ENCODE measurements around the gene PCED1B.
A peak's percentile ranks its signal among the peaks of the same experiment; 100 is the strongest.

The PCED1B gene

DNA sequence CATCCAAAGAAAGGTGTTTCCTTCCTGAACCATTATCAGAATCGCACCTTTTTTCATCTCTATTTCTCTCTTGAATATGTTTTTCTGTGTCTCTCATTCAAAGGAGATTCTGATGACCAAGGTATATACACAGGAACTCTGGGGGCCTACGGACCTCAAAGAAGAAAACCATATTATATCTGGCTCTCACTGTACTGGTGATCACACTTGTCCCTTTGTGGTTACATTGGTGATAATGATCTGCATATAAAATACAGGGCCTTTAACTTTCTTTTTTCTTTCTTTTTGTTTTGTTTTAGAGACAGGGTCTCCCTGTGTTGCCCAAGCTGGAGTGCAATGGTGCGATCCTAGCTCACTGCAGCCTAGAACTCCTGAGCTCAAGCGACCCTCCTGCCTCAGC is 185.5 kb downstream of the PCED1B start:
- Histone ChIP-seq H2BK120ac (ENCODE audit: low read depth, low read length) (no peak overlapping the region), H3K27ac (ENCODE audit: low read depth, low read length) (no peak overlapping the region), H4K8ac (ENCODE audit: low read depth, low read length) (no peak overlapping the region), H3K79me1 (ENCODE audit: low read length) (no peaks in the 10 kb centered on the region), H2BK15ac (replicated peaks; ENCODE audit: low read depth) (no peak overlapping the region), H3K9ac (ENCODE audit: low read length) (no peak overlapping the region), H3K18ac (ENCODE audit: low read length) (no peak overlapping the region), H3K27me3 (ENCODE audit: insufficient read depth, low read length, poor library complexity) (no peaks in the 10 kb centered on the region), H3K36me3 (ENCODE audit: control insufficient read depth, insufficient read depth, low read length) (no peaks in the 10 kb centered on the region), H3K4me3 (ENCODE audit: low read length) (no peak overlapping the region), H3K23ac (ENCODE audit: low read length) (no peak overlapping the region), H2AK5ac (ENCODE audit: low read length) (no peak overlapping the region), H4K5ac (ENCODE audit: low read length) (no peak overlapping the region), H3K56ac (ENCODE audit: low read length) (no peak overlapping the region), H2BK5ac (ENCODE audit: low read length) (no peak overlapping the region), H3K79me2 (ENCODE audit: control insufficient read depth, insufficient read depth, low read length) (no peaks in the 10 kb centered on the region), H3K4me1 (ENCODE audit: control insufficient read depth, low read depth, low read length) (peaks cover 3% of the 10 kb centered on the region), H3K4me2 (ENCODE audit: low read length) (no peak overlapping the region), H3K4ac (ENCODE audit: low read depth, low read length) (no peak overlapping the region)
- WGBS (ENCODE audit: extremely low coverage, insufficient coverage, low lambda C conversion rate): no CpG with 5 or more reads among the region's 4 CpGs
- DNase-seq: no peak

GRCh38 chr12:47265391-47265790 is 186.0 kb downstream of the PCED1B start:
- Histone ChIP-seq H3K23ac (ENCODE audit: low read length) (no peak overlapping the region), H3K4me2 (ENCODE audit: low read length) (no peak overlapping the region), H3K27ac (ENCODE audit: low read depth, low read length) (no peak overlapping the region), H2AK5ac (ENCODE audit: low read length) (no peak overlapping the region), H4K5ac (ENCODE audit: low read length) (no peak overlapping the region), H2BK5ac (ENCODE audit: low read length) (no peak overlapping the region), H2BK15ac (replicated peaks; ENCODE audit: low read depth) (peak overlapping the region; percentile 1), H4K8ac (ENCODE audit: low read depth, low read length) (no peak overlapping the region), H3K9ac (ENCODE audit: low read length) (no peak overlapping the region), H2BK120ac (ENCODE audit: low read depth, low read length) (no peak overlapping the region), H3K18ac (ENCODE audit: low read length) (no peak overlapping the region), H3K4ac (ENCODE audit: low read depth, low read length) (no peak overlapping the region), H3K36me3 (ENCODE audit: control insufficient read depth, insufficient read depth, low read length) (no peaks in the 10 kb centered on the region), H3K4me1 (ENCODE audit: control insufficient read depth, low read depth, low read length) (peaks cover 3% of the 10 kb centered on the region), H3K56ac (ENCODE audit: low read length) (no peak overlapping the region), H3K79me2 (ENCODE audit: control insufficient read depth, insufficient read depth, low read length) (no peaks in the 10 kb centered on the region), H3K79me1 (ENCODE audit: low read length) (no peaks in the 10 kb centered on the region), H3K27me3 (ENCODE audit: insufficient read depth, low read length, poor library complexity) (no peaks in the 10 kb centered on the region), H3K4me3 (ENCODE audit: low read length) (no peak overlapping the region)
- WGBS (ENCODE audit: extremely low coverage, insufficient coverage, low lambda C conversion rate): no CpG with 5 or more reads among the region's 4 CpGs
- DNase-seq: no peak

DNA sequence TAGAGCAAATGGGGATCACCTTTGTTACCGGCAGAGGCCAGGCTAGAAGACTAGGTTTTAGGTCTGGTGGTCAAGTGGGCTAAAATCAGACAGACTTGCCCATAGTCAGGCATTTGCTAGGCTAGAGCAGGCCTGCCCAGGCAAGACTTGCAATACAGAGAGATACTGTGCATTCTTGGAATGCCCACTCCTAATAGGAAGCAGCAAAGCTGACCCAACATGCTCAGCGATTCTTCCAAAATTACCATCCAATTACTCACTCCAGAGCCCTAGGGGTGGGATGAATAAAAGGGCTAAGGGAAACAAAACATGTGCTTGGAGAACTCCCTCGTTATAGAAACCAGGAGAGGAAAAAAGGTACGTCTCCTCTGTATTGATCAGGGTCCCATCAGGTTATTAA is 188.2 kb downstream of the PCED1B start:
- no peak overlapping the region for H2BK5ac ChIP-seq (ENCODE audit: low read length)
- no peak overlapping the region for H3K4me2 ChIP-seq (ENCODE audit: low read length)
- H3K27ac ChIP-seq (ENCODE audit: low read depth, low read length): no peak overlapping the region
- H3K4me3 ChIP-seq (ENCODE audit: low read length): no peak overlapping the region
- no CpG with 5 or more reads among the region's 4 CpGs for WGBS (ENCODE audit: extremely low coverage, insufficient coverage, low lambda C conversion rate)
- no peaks in the 10 kb centered on the region for H3K79me2 ChIP-seq (ENCODE audit: control insufficient read depth, insufficient read depth, low read length)
- H3K36me3 ChIP-seq (ENCODE audit: control insufficient read depth, insufficient read depth, low read length): no peaks in the 10 kb centered on the region
- no peak overlapping the region for H3K56ac ChIP-seq (ENCODE audit: low read length)
- peaks cover 3% of the 10 kb centered on the region for H3K4me1 ChIP-seq (ENCODE audit: control insufficient read depth, low read depth, low read length)
- H3K27me3 ChIP-seq (ENCODE audit: insufficient read depth, low read length, poor library complexity): no peaks in the 10 kb centered on the region
- H3K18ac ChIP-seq (ENCODE audit: low read length): no peak overlapping the region
- no peak overlapping the region for H2BK120ac ChIP-seq (ENCODE audit: low read depth, low read length)
- no peak overlapping the region for H3K9ac ChIP-seq (ENCODE audit: low read length)
- H2BK15ac ChIP-seq (replicated peaks; ENCODE audit: low read depth): no peak overlapping the region
- DNase-seq: no peak
- no peaks in the 10 kb centered on the region for H3K79me1 ChIP-seq (ENCODE audit: low read length)
- H4K5ac ChIP-seq (ENCODE audit: low read length): no peak overlapping the region
- peak overlapping the region; percentile 45 for H3K4ac ChIP-seq (ENCODE audit: low read depth, low read length)
- H4K8ac ChIP-seq (ENCODE audit: low read depth, low read length): no peak overlapping the region
- H3K23ac ChIP-seq (ENCODE audit: low read length): no peak overlapping the region
- H2AK5ac ChIP-seq (ENCODE audit: low read length): peak overlapping the region; percentile 37

- Histone ChIP-seq H3K79me1 (ENCODE audit: low read length) (no peaks in the 10 kb centered on the region), H2AK5ac (ENCODE audit: low read length) (no peak overlapping the region), H3K4me3 (ENCODE audit: low read length) (no peak overlapping the region), H3K9ac (ENCODE audit: low read length) (no peak overlapping the region), H3K4ac (ENCODE audit: low read depth, low read length) (no peak overlapping the region), H3K36me3 (ENCODE audit: control insufficient read depth, insufficient read depth, low read length) (no peaks in the 10 kb centered on the region), H3K27ac (ENCODE audit: low read depth, low read length) (no peak overlapping the region), H4K5ac (ENCODE audit: low read length) (no peak overlapping the region), H3K18ac (ENCODE audit: low read length) (no peak overlapping the region), H3K56ac (ENCODE audit: low read length) (no peak overlapping the region), H2BK5ac (ENCODE audit: low read length) (no peak overlapping the region), H3K4me1 (ENCODE audit: control insufficient read depth, low read depth, low read length) (peaks cover 3% of the 10 kb centered on the region), H4K8ac (ENCODE audit: low read depth, low read length) (no peak overlapping the region), H3K27me3 (ENCODE audit: insufficient read depth, low read length, poor library complexity) (no peaks in the 10 kb centered on the region), H2BK120ac (ENCODE audit: low read depth, low read length) (no peak overlapping the region), H3K4me2 (ENCODE audit: low read length) (no peak overlapping the region), H2BK15ac (replicated peaks; ENCODE audit: low read depth) (no peak overlapping the region), H3K79me2 (ENCODE audit: control insufficient read depth, insufficient read depth, low read length) (no peaks in the 10 kb centered on the region), H3K23ac (ENCODE audit: low read length) (no peak overlapping the region)
- no CpG with 5 or more reads among the region's 13 CpGs for WGBS (ENCODE audit: extremely low coverage, insufficient coverage, low lambda C conversion rate)
- peak; percentile 68 for DNase-seq
These were observed 189.4 kb downstream of the PCED1B start for GRCh38 chr12:47268501-47269454.

- Histone ChIP-seq H3K27ac (ENCODE audit: low read depth, low read length) (no peak overlapping the region), H3K4ac (ENCODE audit: low read depth, low read length) (no peak overlapping the region), H3K4me1 (ENCODE audit: control insufficient read depth, low read depth, low read length) (peaks cover 1% of the 10 kb centered on the region), H3K4me2 (ENCODE audit: low read length) (no peak overlapping the region), H2BK5ac (ENCODE audit: low read length) (no peak overlapping the region), H3K56ac (ENCODE audit: low read length) (no peak overlapping the region), H3K27me3 (ENCODE audit: insufficient read depth, low read length, poor library complexity) (no peaks in the 10 kb centered on the region), H2AK5ac (ENCODE audit: low read length) (no peak overlapping the region), H2BK120ac (ENCODE audit: low read depth, low read length) (no peak overlapping the region), H3K36me3 (ENCODE audit: control insufficient read depth, insufficient read depth, low read length) (no peaks in the 10 kb centered on the region), H3K23ac (ENCODE audit: low read length) (no peak overlapping the region), H3K4me3 (ENCODE audit: low read length) (no peak overlapping the region), H3K18ac (ENCODE audit: low read length) (no peak overlapping the region), H3K79me1 (ENCODE audit: low read length) (no peaks in the 10 kb centered on the region), H3K9ac (ENCODE audit: low read length) (no peak overlapping the region), H2BK15ac (replicated peaks; ENCODE audit: low read depth) (no peak overlapping the region), H3K79me2 (ENCODE audit: control insufficient read depth, insufficient read depth, low read length) (no peaks in the 10 kb centered on the region), H4K5ac (ENCODE audit: low read length) (no peak overlapping the region), H4K8ac (ENCODE audit: low read depth, low read length) (no peak overlapping the region)
- WGBS (ENCODE audit: extremely low coverage, insufficient coverage, low lambda C conversion rate): no CpG with 5 or more reads among the region's 1 CpG
- DNase-seq: no peak
These were observed 190.5 kb downstream of the PCED1B start for GRCh38 chr12:47269916-47270315.

Measured in mesendoderm (in vitro differentiated cells).